HG03066 (cell line): ENCODE measurements around the gene CDS2.

Source experiments
- ATAC-seq: cut with Tn5 transposase; IDR thresholded peaks from one replicate; pipeline ENCODE4 v1.9.1; 2021; ENCODE audit warnings: low read depth; ENCODE audit not compliant: unreplicated experiment

CDS2 gene

GRCh38 chr20:5203380-5203779 is 76.6 kb downstream of the CDS2 start:
- no peak for ATAC-seq

- peak; percentile 95 for ATAC-seq
These were observed 78.8 kb downstream of the CDS2 start for GRCh38 chr20:5205348-5206210.

GRCh38 chr20:5207138-5207537 is 80.3 kb downstream of the CDS2 start:
- no peak for ATAC-seq

GRCh38 chr20:5211803-5212714 is 85.3 kb downstream of the CDS2 start:
- no peak for ATAC-seq

- no peak for ATAC-seq
These were observed 86.2 kb downstream of the CDS2 start for GRCh38 chr20:5212907-5213487.

- no peak for ATAC-seq
These were observed 88.0 kb downstream of the CDS2 start for GRCh38 chr20:5214826-5215225.

GRCh38 chr20:5215672-5216304 is 89.0 kb downstream of the CDS2 start:
- ATAC-seq, result no peak

- no peak for ATAC-seq
These were observed 89.9 kb downstream of the CDS2 start for GRCh38 chr20:5216663-5217062.

- ATAC-seq, result no peak
These were observed 90.8 kb downstream of the CDS2 start for GRCh38 chr20:5217616-5218015.

GRCh38 chr20:5220321-5221060 is 93.7 kb downstream of the CDS2 start:
- ATAC-seq, result no peak

- no peak for ATAC-seq
These were observed 94.2 kb downstream of the CDS2 start for GRCh38 chr20:5221061-5221430.

- ATAC-seq, result no peak
These were observed 96.3 kb downstream of the CDS2 start for GRCh38 chr20:5222919-5223634.

- ATAC-seq, result no peak
These were observed 103.7 kb downstream of the CDS2 start for GRCh38 chr20:5230544-5230943.

GRCh38 chr20:5234158-5234557 is 107.3 kb downstream of the CDS2 start:
- no peak for ATAC-seq

GRCh38 chr20:5234978-5235377 is 108.2 kb downstream of the CDS2 start:
- ATAC-seq, result no peak
